Measurements from ENCODE around the gene VPS13D.

DNA sequence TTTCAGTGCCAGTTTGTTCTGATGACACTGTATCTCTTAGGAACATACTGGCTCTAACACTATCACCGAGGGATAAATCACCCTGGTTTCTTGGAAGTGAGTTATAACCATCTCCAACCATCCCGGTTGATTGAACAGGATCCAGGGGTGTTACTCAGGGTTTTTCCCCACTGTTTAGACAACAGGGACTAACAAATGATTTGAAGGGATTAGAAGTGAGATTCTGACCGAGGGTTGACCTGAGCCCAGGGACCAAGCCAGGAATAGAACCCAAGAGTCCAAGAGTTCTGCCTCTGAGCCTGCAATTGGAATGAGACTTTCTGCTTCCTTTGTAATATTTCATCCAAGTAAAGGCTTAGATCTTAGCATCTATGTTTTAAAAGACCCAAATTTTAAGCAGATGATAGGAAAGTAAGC lies 234.2 kb downstream of the VPS13D start:
- no peak for TF ChIP-seq NRF1 (conservative IDR thresholded peaks at IDR 0.05; ENCODE audit: low read depth, low read length)
- no peak for TF ChIP-seq ZNF384 (IDR thresholded peaks at IDR 0.05; ENCODE audit: borderline replicate concordance, low read depth, low read length)
- no peak for TF ChIP-seq EZH2 (IDR thresholded peaks at IDR 0.05; ENCODE audit: borderline replicate concordance, control insufficient read depth, low read depth, low read length)
- TF ChIP-seq POLR2AphosphoS5 (IDR thresholded peaks at IDR 0.05; ENCODE audit: low read length), result no peak
- TF ChIP-seq KAT2A (conservative IDR thresholded peaks at IDR 0.05; ENCODE audit: control insufficient read depth, low read depth, low read length), result no peak
